GM21528 (cell line): ENCODE measurements around the gene TP53I13.

ENCODE experiments used
- ATAC-seq: cut with Tn5 transposase; IDR thresholded peaks from one replicate; pipeline ENCODE4 v1.9.1; 2021; ENCODE audit warnings: mild to moderate bottlenecking, moderate library complexity; ENCODE audit not compliant: unreplicated experiment, low FRiP score

Gene TP53I13

GRCh38 chr17:29578626-29579485 lies 10.4 kb downstream of the TP53I13 start:
- no peak for ATAC-seq

GRCh38 chr17:29579866-29580771 lies 11.6 kb downstream of the TP53I13 start:
- peak; percentile 48 for ATAC-seq

GRCh38 chr17:29581583-29582253 lies 13.2 kb downstream of the TP53I13 start:
- no peak for ATAC-seq

- no peak for ATAC-seq
These were observed 13.8 kb downstream of the TP53I13 start for GRCh38 chr17:29582254-29582765.

- ATAC-seq, result no peak
These were observed 14.3 kb downstream of the TP53I13 start for GRCh38 chr17:29582772-29583171.

GRCh38 chr17:29583324-29584248 lies 15.1 kb downstream of the TP53I13 start:
- ATAC-seq, result no peak

- no peak for ATAC-seq
These were observed 16.1 kb downstream of the TP53I13 start for GRCh38 chr17:29584452-29585079.

GRCh38 chr17:29585080-29585751 lies 16.7 kb downstream of the TP53I13 start:
- ATAC-seq, result no peak

GRCh38 chr17:29586676-29587469 lies 18.4 kb downstream of the TP53I13 start:
- no peak for ATAC-seq

- no peak for ATAC-seq
These were observed 19.1 kb downstream of the TP53I13 start for GRCh38 chr17:29587591-29587990.

GRCh38 chr17:29588017-29588561 lies 19.6 kb downstream of the TP53I13 start:
- ATAC-seq, result no peak

GRCh38 chr17:29588562-29589411 lies 20.3 kb downstream of the TP53I13 start:
- ATAC-seq, result no peak

GRCh38 chr17:29589524-29590410 lies 21.3 kb downstream of the TP53I13 start, which contains the start of gene GIT1:
Gene GIT1 (minus strand): TSS chr17:29589648. CDS start chr17:29589378, 270 bp downstream.
- ATAC-seq, result no peak

- no peak for ATAC-seq
These were observed 22.1 kb downstream of the TP53I13 start for GRCh38 chr17:29590411-29591145.
